ENCODE data around the gene PSTK.
A peak's percentile ranks its signal among the peaks of the same experiment; 100 is the strongest.

The PSTK gene

DNA sequence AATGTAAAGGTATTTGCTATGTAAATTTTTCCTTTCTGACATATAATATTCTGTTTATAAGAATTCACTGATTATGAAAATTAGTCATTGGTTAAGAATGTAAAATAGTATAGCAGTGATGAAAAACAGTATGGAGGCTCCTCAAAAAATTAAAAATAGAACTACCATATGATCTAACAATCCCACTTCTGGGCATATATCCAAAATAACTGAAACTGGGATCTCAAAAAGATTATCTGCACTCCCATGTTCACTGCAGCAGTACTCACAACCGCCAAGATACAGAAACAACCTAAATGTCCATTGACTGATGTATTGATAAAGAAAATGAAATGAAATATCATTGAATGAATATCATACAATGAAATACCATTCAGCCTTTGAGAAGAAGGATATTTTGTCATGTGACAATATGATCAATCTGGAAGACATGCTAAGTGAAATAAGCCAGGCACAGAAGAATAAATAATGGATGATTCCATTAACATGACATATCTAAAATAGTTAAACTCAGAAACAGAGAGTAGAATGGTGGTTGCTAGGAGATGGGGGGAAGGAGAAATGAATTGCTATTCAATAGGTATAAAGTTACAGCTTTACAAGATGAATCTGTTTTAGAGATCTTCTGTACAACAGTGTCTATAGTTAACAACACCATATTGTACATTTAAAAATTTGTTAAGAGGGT is 40.2 kb upstream of the PSTK start:
- H3K4me2 ChIP-seq (ENCODE audit: low read depth, low read length, poor library complexity, severe bottlenecking): no peak overlapping the region
- no peaks in the 10 kb centered on the region for H3K79me2 ChIP-seq (ENCODE audit: insufficient read depth, low read length)
- no peaks in the 10 kb centered on the region for H4K20me1 ChIP-seq (ENCODE audit: insufficient read depth, low read length, poor library complexity, severe bottlenecking)
- H3K4me1 ChIP-seq (ENCODE audit: insufficient read depth, low read length, poor library complexity, severe bottlenecking): peaks cover 3% of the 10 kb centered on the region
- no peak overlapping the region for H2AFZ ChIP-seq (ENCODE audit: low read length)
- no peaks in the 10 kb centered on the region for H3F3A ChIP-seq (ENCODE audit: low read depth)
- no peaks in the 10 kb centered on the region for H3K9me2 ChIP-seq (replicated peaks; ENCODE audit: low read depth, low read length)
- no peak overlapping the region for H3K9ac ChIP-seq (ENCODE audit: low read depth, low read length, poor library complexity, severe bottlenecking)
- H3K9me3 ChIP-seq (ENCODE audit: insufficient read depth, low read depth, low read length): no peaks in the 10 kb centered on the region
- H3K36me3 ChIP-seq (ENCODE audit: insufficient read depth, low read length): peaks cover 24% of the 10 kb centered on the region; the same call in 1 of the 2 replicates
- H3K27me3 ChIP-seq (ENCODE audit: insufficient read depth, low read length, poor library complexity, severe bottlenecking): no peaks in the 10 kb centered on the region
- TF ChIP-seq EZH2phosphoT487 (IDR thresholded peaks at IDR 0.05; ENCODE audit: borderline replicate concordance): no peak
- TF ChIP-seq CTCF (conservative IDR thresholded peaks at IDR 0.05; ENCODE audit: low read length): no peak
- H3K4me3 ChIP-seq (ENCODE audit: low read length, poor library complexity, severe bottlenecking): no peak overlapping the region

- TF ChIP-seq EZH2phosphoT487 (IDR thresholded peaks at IDR 0.05; ENCODE audit: borderline replicate concordance) (no peak), CTCF (conservative IDR thresholded peaks at IDR 0.05; ENCODE audit: low read length) (no peak)
- Histone ChIP-seq H4K20me1 (ENCODE audit: insufficient read depth, low read length, poor library complexity, severe bottlenecking) (no peaks in the 10 kb centered on the region), H2AFZ (ENCODE audit: low read length) (no peak overlapping the region), H3K4me1 (ENCODE audit: insufficient read depth, low read length, poor library complexity, severe bottlenecking) (peaks cover 22% of the 10 kb centered on the region), H3K9me2 (replicated peaks; ENCODE audit: low read depth, low read length) (no peaks in the 10 kb centered on the region), H3K79me2 (ENCODE audit: insufficient read depth, low read length) (peaks cover 19% of the 10 kb centered on the region), H3K9ac (ENCODE audit: low read depth, low read length, poor library complexity, severe bottlenecking) (no peak overlapping the region), H3K4me3 (ENCODE audit: low read length, poor library complexity, severe bottlenecking) (no peak overlapping the region), H3F3A (ENCODE audit: low read depth) (no peaks in the 10 kb centered on the region), H3K27me3 (ENCODE audit: insufficient read depth, low read length, poor library complexity, severe bottlenecking) (no peaks in the 10 kb centered on the region), H3K9me3 (ENCODE audit: insufficient read depth, low read depth, low read length) (no peaks in the 10 kb centered on the region), H3K36me3 (ENCODE audit: insufficient read depth, low read length) (no peaks in the 10 kb centered on the region), H3K4me2 (ENCODE audit: low read depth, low read length, poor library complexity, severe bottlenecking) (no peak overlapping the region)
These were observed 30.9 kb upstream of the PSTK start for GRCh38 chr10:122949296-122949695.

GRCh38 chr10:122953902-122954730 is 26.1 kb upstream of the PSTK start, which contains the start of gene C10orf88:
Gene C10orf88 (minus strand): TSS chr10:122954227. CDS start chr10:122954178, 49 bp downstream.
- H3K79me2 ChIP-seq (ENCODE audit: insufficient read depth, low read length): peaks cover 34% of the 10 kb centered on the region
- peaks cover 55% of the 10 kb centered on the region for H3K4me1 ChIP-seq (ENCODE audit: insufficient read depth, low read length, poor library complexity, severe bottlenecking)
- no peaks in the 10 kb centered on the region for H3K9me2 ChIP-seq (replicated peaks; ENCODE audit: low read depth, low read length)
- H3K27me3 ChIP-seq (ENCODE audit: insufficient read depth, low read length, poor library complexity, severe bottlenecking): no peaks in the 10 kb centered on the region
- H3K4me3 ChIP-seq (ENCODE audit: low read length, poor library complexity, severe bottlenecking): peak within 1 kb of the TSS; percentile 93
- H3K9ac ChIP-seq (ENCODE audit: low read depth, low read length, poor library complexity, severe bottlenecking): peak within 1 kb of the TSS; percentile 87
- H3K9me3 ChIP-seq (ENCODE audit: insufficient read depth, low read depth, low read length): no peaks in the 10 kb centered on the region
- TF ChIP-seq EZH2phosphoT487 (IDR thresholded peaks at IDR 0.05; ENCODE audit: borderline replicate concordance) (no peak), CTCF (conservative IDR thresholded peaks at IDR 0.05; ENCODE audit: low read length) (no peak)
- H3K4me2 ChIP-seq (ENCODE audit: low read depth, low read length, poor library complexity, severe bottlenecking): peak within 1 kb of the TSS; percentile 99
- no peaks in the 10 kb centered on the region for H3K36me3 ChIP-seq (ENCODE audit: insufficient read depth, low read length)
- no peaks in the 10 kb centered on the region for H3F3A ChIP-seq (ENCODE audit: low read depth)
- H4K20me1 ChIP-seq (ENCODE audit: insufficient read depth, low read length, poor library complexity, severe bottlenecking): no peaks in the 10 kb centered on the region
- peak within 1 kb of the TSS; percentile 99 for H2AFZ ChIP-seq (ENCODE audit: low read length)
